ES-I3 (cell line): ENCODE data around the gene RBFA.

Source experiments
- H3K36me3 ChIP-seq: 2 replicates; pipeline ENCODE4 v1.6.1; 2013; ENCODE audit warnings: mild to moderate bottlenecking, low read length, control low read depth, moderate library complexity; ENCODE audit not compliant: insufficient read depth
- H3K4me1 ChIP-seq: 2 replicates; pipeline ENCODE4 v1.6.1; 2013; ENCODE audit warnings: mild to moderate bottlenecking, control low read depth, low read length; ENCODE audit not compliant: insufficient read depth
- H3K9ac ChIP-seq: 2 replicates; pipeline ENCODE4 v1.6.1; 2013; ENCODE audit warnings: low read depth, mild to moderate bottlenecking, low read length, moderate library complexity
- H3K9me3 ChIP-seq: 2 replicates; pipeline ENCODE4 v1.6.1; 2013; ENCODE audit warnings: mild to moderate bottlenecking, low read length, moderate library complexity; ENCODE audit not compliant: control insufficient read depth, insufficient read depth

Gene RBFA

GRCh38 chr18:80037869-80038630 is 3.8 kb downstream of the RBFA start:
- H3K9ac ChIP-seq: no peak overlapping the region
- H3K36me3 ChIP-seq: no peaks in the 10 kb centered on the region; the same call in none of the 2 replicates
- no peaks in the 10 kb centered on the region for H3K9me3 ChIP-seq
- H3K4me1 ChIP-seq: no peaks in the 10 kb centered on the region

- Histone ChIP-seq H3K4me1 (no peaks in the 10 kb centered on the region), H3K9ac (no peak overlapping the region), H3K36me3 (no peaks in the 10 kb centered on the region; the same call in none of the 2 replicates), H3K9me3 (no peaks in the 10 kb centered on the region)
These were observed 6.3 kb downstream of the RBFA start for GRCh38 chr18:80040515-80040914.

GRCh38 chr18:80041424-80041823 is 7.2 kb downstream of the RBFA start:
- peaks cover 5% of the 10 kb centered on the region for H3K36me3 ChIP-seq
- H3K9me3 ChIP-seq: no peaks in the 10 kb centered on the region
- no peak overlapping the region for H3K9ac ChIP-seq
- no peaks in the 10 kb centered on the region for H3K4me1 ChIP-seq

GRCh38 chr18:80042785-80043184 is 8.6 kb downstream of the RBFA start:
- no peaks in the 10 kb centered on the region for H3K9me3 ChIP-seq
- H3K36me3 ChIP-seq: peaks cover 8% of the 10 kb centered on the region
- no peaks in the 10 kb centered on the region for H3K4me1 ChIP-seq
- no peak overlapping the region for H3K9ac ChIP-seq

GRCh38 chr18:80044072-80044471 is 9.8 kb downstream of the RBFA start:
- Histone ChIP-seq H3K9me3 (no peaks in the 10 kb centered on the region), H3K9ac (no peak overlapping the region), H3K36me3 (peaks cover 19% of the 10 kb centered on the region; the same call in 1 of the 2 replicates), H3K4me1 (no peaks in the 10 kb centered on the region)

- H3K4me1 ChIP-seq: no peaks in the 10 kb centered on the region
- H3K9me3 ChIP-seq: peaks cover 6% of the 10 kb centered on the region
- H3K9ac ChIP-seq: no peak overlapping the region
- H3K36me3 ChIP-seq: peaks cover 32% of the 10 kb centered on the region
These were observed 11.8 kb downstream of the RBFA start for GRCh38 chr18:80046011-80046410.

GRCh38 chr18:80046431-80046830 is 12.2 kb downstream of the RBFA start:
- H3K4me1 ChIP-seq: no peaks in the 10 kb centered on the region
- no peak overlapping the region for H3K9ac ChIP-seq
- peaks cover 36% of the 10 kb centered on the region for H3K36me3 ChIP-seq
- peaks cover 10% of the 10 kb centered on the region for H3K9me3 ChIP-seq

- H3K9me3 ChIP-seq: peaks cover 10% of the 10 kb centered on the region
- H3K9ac ChIP-seq: no peak overlapping the region
- H3K36me3 ChIP-seq: peaks cover 36% of the 10 kb centered on the region
- H3K4me1 ChIP-seq: no peaks in the 10 kb centered on the region
These were observed 12.8 kb downstream of the RBFA start for GRCh38 chr18:80046961-80047541.

- peaks cover 35% of the 10 kb centered on the region for H3K36me3 ChIP-seq
- H3K9me3 ChIP-seq: peaks cover 20% of the 10 kb centered on the region
These were observed 16.6 kb downstream of the RBFA start for GRCh38 chr18:80050797-80051196.

GRCh38 chr18:80056095-80056494 is 21.9 kb downstream of the RBFA start:
- no peak overlapping the region for H3K9ac ChIP-seq
- no peaks in the 10 kb centered on the region for H3K4me1 ChIP-seq
- H3K9me3 ChIP-seq: peaks cover 24% of the 10 kb centered on the region
- peaks cover 3% of the 10 kb centered on the region; the same call in 1 of the 2 replicates for H3K36me3 ChIP-seq

More at GRCh38 chr18:80050797-80051196, 16.6 kb downstream of the RBFA start:
- Histone ChIP-seq H3K4me1 (no peaks in the 10 kb centered on the region), H3K9ac (no peak overlapping the region)

- Histone ChIP-seq H3K36me3 (no peaks in the 10 kb centered on the region), H3K9me3 (peaks cover 17% of the 10 kb centered on the region), H3K9ac (no peak overlapping the region), H3K4me1 (no peaks in the 10 kb centered on the region)
These were observed 25.7 kb downstream of the RBFA start for GRCh38 chr18:80059945-80060344.

- Histone ChIP-seq H3K9me3 (peaks cover 3% of the 10 kb centered on the region; the same call in 1 of the 2 replicates), H3K9ac (no peak overlapping the region), H3K36me3 (no peaks in the 10 kb centered on the region), H3K4me1 (no peaks in the 10 kb centered on the region)
These were observed 31.5 kb downstream of the RBFA start for GRCh38 chr18:80065705-80066104.

- Histone ChIP-seq H3K9me3 (peaks cover 3% of the 10 kb centered on the region; the same call in 1 of the 2 replicates), H3K36me3 (no peaks in the 10 kb centered on the region), H3K9ac (no peak overlapping the region), H3K4me1 (no peaks in the 10 kb centered on the region)
These were observed 33.1 kb downstream of the RBFA start for GRCh38 chr18:80067321-80067720.

- Histone ChIP-seq H3K9ac (no peak overlapping the region), H3K36me3 (no peaks in the 10 kb centered on the region), H3K9me3 (no peaks in the 10 kb centered on the region), H3K4me1 (no peaks in the 10 kb centered on the region)
These were observed 33.7 kb downstream of the RBFA start for GRCh38 chr18:80067897-80068296.
